Measurements from ENCODE around the gene DDAH1.

DDAH1 gene

DNA sequence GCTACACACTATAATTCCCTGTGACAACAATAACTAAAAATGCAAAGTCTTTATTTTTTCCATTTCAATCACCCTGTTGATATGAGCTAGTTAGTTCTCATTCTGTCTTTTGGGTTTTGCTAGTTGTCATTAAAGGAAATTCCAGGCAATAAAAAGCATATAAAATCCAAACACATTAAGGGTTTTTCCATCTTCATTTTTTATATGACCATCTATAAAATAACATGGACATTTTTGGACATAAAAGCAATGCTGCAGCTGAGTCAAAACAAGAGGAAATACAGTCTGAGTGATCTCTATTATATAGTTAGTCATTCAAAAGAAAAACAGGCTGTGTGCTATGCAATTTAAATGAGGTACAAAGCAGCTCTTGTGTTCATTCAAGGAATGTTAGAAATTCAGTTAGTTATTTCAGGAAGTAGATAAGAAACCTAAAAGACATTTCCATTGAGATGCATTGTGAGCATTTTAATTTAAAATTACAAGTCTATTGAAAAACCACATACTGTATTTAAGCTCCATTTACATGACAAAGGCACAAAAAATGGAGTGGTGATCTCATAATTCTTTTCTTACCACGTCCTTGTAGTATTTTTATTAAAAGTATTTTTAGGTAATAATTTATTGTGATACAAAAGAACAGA is 121.2 kb downstream of the DDAH1 start:
- Histone ChIP-seq H2AFZ (ENCODE audit: low read depth, low read length, severe bottlenecking) (no peak overlapping the region), H3K9me3 (ENCODE audit: insufficient read depth, low read length) (no peaks in the 10 kb centered on the region), H3K36me3 (ENCODE audit: low read length) (no peaks in the 10 kb centered on the region), H4K20me1 (ENCODE audit: low read depth, low read length) (no peaks in the 10 kb centered on the region), H3K27ac (ENCODE audit: low read depth, low read length) (no peak overlapping the region), H3F3A (ENCODE audit: insufficient read depth) (no peaks in the 10 kb centered on the region), H3K27me3 (ENCODE audit: low read length) (no peaks in the 10 kb centered on the region), H3K79me2 (ENCODE audit: insufficient read depth, low read length) (no peaks in the 10 kb centered on the region), H3K4me3 (ENCODE audit: insufficient read depth, low read length, poor library complexity, severe bottlenecking) (no peak overlapping the region), H3K9me2 (replicated peaks; ENCODE audit: insufficient read depth, low read length) (no peaks in the 10 kb centered on the region), H3K4me2 (ENCODE audit: low read depth, low read length, poor library complexity, severe bottlenecking) (no peak overlapping the region), H3K9ac (ENCODE audit: low read length) (no peak overlapping the region)
- TF ChIP-seq EZH2phosphoT487 (conservative IDR thresholded peaks at IDR 0.05; ENCODE audit: low read length): no peak
- TF ChIP-seq, protein P1, sequence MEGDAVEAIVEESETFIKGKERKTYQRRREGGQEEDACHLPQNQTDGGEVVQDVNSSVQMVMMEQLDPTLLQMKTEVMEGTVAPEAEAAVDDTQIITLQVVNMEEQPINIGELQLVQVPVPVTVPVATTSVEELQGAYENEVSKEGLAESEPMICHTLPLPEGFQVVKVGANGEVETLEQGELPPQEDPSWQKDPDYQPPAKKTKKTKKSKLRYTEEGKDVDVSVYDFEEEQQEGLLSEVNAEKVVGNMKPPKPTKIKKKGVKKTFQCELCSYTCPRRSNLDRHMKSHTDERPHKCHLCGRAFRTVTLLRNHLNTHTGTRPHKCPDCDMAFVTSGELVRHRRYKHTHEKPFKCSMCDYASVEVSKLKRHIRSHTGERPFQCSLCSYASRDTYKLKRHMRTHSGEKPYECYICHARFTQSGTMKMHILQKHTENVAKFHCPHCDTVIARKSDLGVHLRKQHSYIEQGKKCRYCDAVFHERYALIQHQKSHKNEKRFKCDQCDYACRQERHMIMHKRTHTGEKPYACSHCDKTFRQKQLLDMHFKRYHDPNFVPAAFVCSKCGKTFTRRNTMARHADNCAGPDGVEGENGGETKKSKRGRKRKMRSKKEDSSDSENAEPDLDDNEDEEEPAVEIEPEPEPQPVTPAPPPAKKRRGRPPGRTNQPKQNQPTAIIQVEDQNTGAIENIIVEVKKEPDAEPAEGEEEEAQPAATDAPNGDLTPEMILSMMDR (IDR thresholded peaks at IDR 0.05; ENCODE audit: insufficient read depth, low read length, poor library complexity, severe bottlenecking): no peak

DNA sequence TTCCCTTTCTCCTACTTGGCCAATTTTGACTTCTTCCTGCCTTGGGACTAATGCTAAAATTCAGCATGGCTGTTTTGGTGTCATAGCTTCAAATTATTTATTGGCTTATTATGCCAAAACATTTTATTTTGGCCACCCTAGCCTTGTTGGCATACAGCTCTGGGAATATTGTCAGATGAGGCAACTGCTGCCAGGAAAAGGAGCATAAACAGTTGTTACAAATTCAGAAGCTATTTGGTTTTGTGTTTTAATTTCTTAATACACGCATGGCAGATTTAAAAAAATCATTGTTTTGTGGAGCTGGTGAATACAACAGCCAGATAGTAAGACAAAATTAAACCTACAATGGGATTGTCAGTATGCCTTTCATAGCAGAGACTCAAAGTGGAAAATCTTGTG is 121.7 kb downstream of the DDAH1 start:
- no peaks in the 10 kb centered on the region for H3K27me3 ChIP-seq (ENCODE audit: low read length)
- no peak overlapping the region for H2AFZ ChIP-seq (ENCODE audit: low read depth, low read length, severe bottlenecking)
- no peaks in the 10 kb centered on the region for H3K79me2 ChIP-seq (ENCODE audit: insufficient read depth, low read length)
- no peaks in the 10 kb centered on the region for H4K20me1 ChIP-seq (ENCODE audit: low read depth, low read length)
- H3K27ac ChIP-seq (ENCODE audit: low read depth, low read length): no peak overlapping the region
- H3K36me3 ChIP-seq (ENCODE audit: low read length): no peaks in the 10 kb centered on the region
- H3K9me3 ChIP-seq (ENCODE audit: insufficient read depth, low read length): no peaks in the 10 kb centered on the region
- no peaks in the 10 kb centered on the region for H3K9me2 ChIP-seq (replicated peaks; ENCODE audit: insufficient read depth, low read length)
- H3K4me2 ChIP-seq (ENCODE audit: low read depth, low read length, poor library complexity, severe bottlenecking): no peak overlapping the region
- no peaks in the 10 kb centered on the region for H3F3A ChIP-seq (ENCODE audit: insufficient read depth)
- TF ChIP-seq, protein P1 (IDR thresholded peaks at IDR 0.05; ENCODE audit: insufficient read depth, low read length, poor library complexity, severe bottlenecking): no peak
- no peak for TF ChIP-seq EZH2phosphoT487 (conservative IDR thresholded peaks at IDR 0.05; ENCODE audit: low read length)
- H3K9ac ChIP-seq (ENCODE audit: low read length): no peak overlapping the region
- no peak overlapping the region for H3K4me3 ChIP-seq (ENCODE audit: insufficient read depth, low read length, poor library complexity, severe bottlenecking)

DNA sequence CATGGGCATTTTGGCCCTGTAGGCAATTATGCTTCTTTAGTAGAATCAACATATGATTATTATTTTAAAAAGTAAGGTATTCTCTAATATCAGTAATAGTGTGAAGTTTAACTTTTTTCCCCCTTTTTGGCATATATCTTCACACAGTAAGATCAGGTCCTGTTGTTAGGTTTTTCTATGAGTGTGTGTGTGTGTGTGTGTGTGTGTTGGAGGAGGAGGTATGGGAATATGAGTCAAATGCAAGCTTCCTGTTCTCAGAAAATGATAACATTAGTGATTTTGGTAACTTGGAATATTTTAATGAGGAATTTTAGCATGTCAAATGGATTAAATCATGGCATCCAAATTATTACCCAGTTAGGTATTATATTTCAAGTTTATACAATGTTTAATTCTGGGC is 122.8 kb downstream of the DDAH1 start:
- Histone ChIP-seq H3K4me2 (ENCODE audit: low read depth, low read length, poor library complexity, severe bottlenecking) (no peak overlapping the region), H3K4me3 (ENCODE audit: insufficient read depth, low read length, poor library complexity, severe bottlenecking) (no peak overlapping the region), H2AFZ (ENCODE audit: low read depth, low read length, severe bottlenecking) (no peak overlapping the region), H4K20me1 (ENCODE audit: low read depth, low read length) (no peaks in the 10 kb centered on the region), H3K9ac (ENCODE audit: low read length) (no peak overlapping the region), H3K27ac (ENCODE audit: low read depth, low read length) (no peak overlapping the region), H3K9me2 (replicated peaks; ENCODE audit: insufficient read depth, low read length) (no peaks in the 10 kb centered on the region), H3K9me3 (ENCODE audit: insufficient read depth, low read length) (no peaks in the 10 kb centered on the region), H3K27me3 (ENCODE audit: low read length) (no peaks in the 10 kb centered on the region), H3K36me3 (ENCODE audit: low read length) (no peaks in the 10 kb centered on the region), H3K79me2 (ENCODE audit: insufficient read depth, low read length) (no peaks in the 10 kb centered on the region), H3F3A (ENCODE audit: insufficient read depth) (no peaks in the 10 kb centered on the region)
- TF ChIP-seq, protein P1 (IDR thresholded peaks at IDR 0.05; ENCODE audit: insufficient read depth, low read length, poor library complexity, severe bottlenecking): no peak
- no peak for TF ChIP-seq EZH2phosphoT487 (conservative IDR thresholded peaks at IDR 0.05; ENCODE audit: low read length)

All from SU-DHL-6 (cell line).